Fibroblast of the aortic adventitia (primary cell): ENCODE data around the gene EML1. TPM values are rescaled to one million over a fixed set of nuclear protein-coding genes. Genes with fewer than 3 reads are reported as not detected.
A peak's percentile ranks its signal among the peaks of the same experiment; 100 is the strongest.
"Not testable (repeated sequence)": the region's sequence is repeated elsewhere in the genome, so short reads cannot be mapped to it uniquely, and the experiment has no call there.

Source experiments
- DNase-seq: peaks from one replicate; pipeline ENCODE4 v3.0.0-alpha.2; 2010; ENCODE audit warnings: low read depth
- H3K4me3 ChIP-seq: 2 replicates; pipeline ENCODE4 v1.5.1; 2011; ENCODE audit warnings: low read depth, mild to moderate bottlenecking, control low read depth, low read length, moderate library complexity
- CTCF ChIP-seq: IDR thresholded peaks from 2 replicates; pipeline ENCODE4 v1.5.1; 2011; ENCODE audit warnings: mild to moderate bottlenecking, low read length, control low read depth, inconsistent platforms; ENCODE audit not compliant: insufficient read depth
- total RNA-seq: library from RNA; depleted of rRNA; stranded (reverse); fragments of >200 nt; gene quantifications from 2 replicates; pipeline ENCODE4 v1.2.3, GENCODE V29; 2012; ENCODE audit warnings: low replicate concordance

EML1 gene
- total RNA-seq, 1 donor = 80.3 TPM

- TF ChIP-seq CTCF = no peak
These were observed 32.4 kb upstream of the EML1 start for GRCh38 chr14:99760817-99761216.

DNA sequence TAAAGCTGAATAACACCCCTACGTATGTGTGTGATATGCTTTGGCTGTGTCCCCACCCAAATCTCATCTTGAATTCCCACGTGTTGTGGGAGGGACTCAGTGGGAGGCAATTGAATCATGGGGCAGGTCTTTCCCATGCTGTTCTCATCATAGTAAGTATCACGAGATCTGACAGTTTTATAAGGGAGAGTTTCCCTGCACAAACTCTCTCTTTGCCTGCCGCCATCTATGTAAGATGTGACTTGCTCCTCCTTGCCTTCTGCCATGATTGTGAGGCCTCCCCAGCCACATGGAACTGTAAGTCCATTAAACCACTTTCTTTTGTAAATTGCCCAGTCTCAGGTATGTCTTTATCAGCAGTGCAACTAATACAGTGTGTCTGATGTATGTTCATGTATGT lies 30.3 kb upstream of the EML1 start:
- DNase-seq = not testable (repeated sequence)

More at GRCh38 chr14:99760817-99761216, 32.4 kb upstream of the EML1 start:
- no peak overlapping the region for H3K4me3 ChIP-seq
- no peak for DNase-seq

GRCh38 chr14:99763527-99764221 lies 29.5 kb upstream of the EML1 start:
- H3K4me3 ChIP-seq = no peak overlapping the region
- no peak for DNase-seq
- TF ChIP-seq CTCF = no peak

More for the DNA sequence above, 30.3 kb upstream of the EML1 start:
- H3K4me3 ChIP-seq = not testable (repeated sequence)

DNA sequence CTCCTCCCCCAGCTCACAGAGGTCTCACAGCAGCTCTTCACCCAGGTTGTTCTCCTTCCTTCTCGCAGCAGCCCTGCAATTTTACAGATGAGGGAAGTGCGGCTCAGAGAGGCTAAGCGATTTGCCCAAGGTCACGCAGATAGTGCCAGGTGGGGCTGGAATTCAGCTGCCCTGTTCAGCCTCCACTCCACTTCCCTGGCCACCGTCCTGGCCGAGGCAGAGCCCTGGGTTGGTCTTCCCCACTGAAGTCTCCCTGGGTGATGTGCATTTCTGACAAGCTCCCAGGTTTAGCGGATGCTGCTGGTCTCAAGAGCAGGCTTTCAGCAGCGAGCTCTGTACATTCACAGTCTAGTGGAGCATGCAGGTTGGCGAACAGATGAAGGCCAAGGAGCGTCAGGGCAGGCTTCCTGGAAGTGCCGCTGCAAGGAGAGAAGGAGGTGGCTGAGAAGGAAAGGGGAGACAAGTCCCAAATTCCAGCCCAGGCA lies 28.9 kb upstream of the EML1 start:
- no peak for DNase-seq
- TF ChIP-seq CTCF = no peak
- H3K4me3 ChIP-seq = no peak overlapping the region

DNA sequence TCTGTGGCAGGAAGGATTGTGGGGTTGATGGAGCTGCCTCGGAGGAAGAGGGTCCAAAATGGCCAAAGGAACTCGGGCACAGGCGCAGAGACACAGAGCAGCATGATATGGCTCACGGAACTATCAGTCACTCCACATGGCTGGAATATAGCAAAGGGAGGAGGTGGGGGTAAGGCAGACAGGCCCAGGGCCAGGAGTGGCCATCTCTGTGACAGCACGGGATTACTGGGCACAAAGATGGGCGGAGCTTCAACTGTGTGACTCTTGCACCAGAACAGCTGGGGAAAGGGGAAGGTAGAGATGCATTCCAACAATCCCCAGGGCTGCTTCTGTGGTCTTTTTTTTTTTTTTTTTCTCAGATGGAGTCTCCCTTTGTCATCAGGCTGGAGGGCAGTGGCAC lies 24.8 kb upstream of the EML1 start:
- no peak for TF ChIP-seq CTCF
- peak; percentile 39 for DNase-seq

GRCh38 chr14:99769123-99769522 lies 24.1 kb upstream of the EML1 start:
- TF ChIP-seq CTCF = no peak
- H3K4me3 ChIP-seq = no peak overlapping the region
- no peak for DNase-seq

More for the DNA sequence above, 24.8 kb upstream of the EML1 start:
- H3K4me3 ChIP-seq = no peak overlapping the region

GRCh38 chr14:99769799-99770198 lies 23.4 kb upstream of the EML1 start:
- H3K4me3 ChIP-seq = no peak overlapping the region
- no peak for DNase-seq
- TF ChIP-seq CTCF = no peak
